ENCODE results near the gene RAVER2.
"Not testable (repeated sequence)": the region's sequence is repeated elsewhere in the genome, so short reads cannot be mapped to it uniquely, and the experiment has no call there.

RAVER2 gene

GRCh38 chr1:64744492-64745180 lies at the start of gene RAVER2:
RAVER2 (plus strand) TSS chr1:64745075; CDS start chr1:64745173, 98 bp downstream.
- DNase-seq = peak; percentile 74

- no peak for DNase-seq
Observed at GRCh38 chr1:64696879-64697278, 48.0 kb upstream of the RAVER2 start.

GRCh38 chr1:64699327-64699726 lies 45.5 kb upstream of the RAVER2 start:
- no peak for DNase-seq

- DNase-seq = no peak
Observed at GRCh38 chr1:64701071-64701470, 43.8 kb upstream of the RAVER2 start.

- no peak for DNase-seq
Observed at GRCh38 chr1:64701886-64702285, 43.0 kb upstream of the RAVER2 start.

- not testable (repeated sequence) for DNase-seq
Observed at GRCh38 chr1:64702670-64703069, 42.2 kb upstream of the RAVER2 start.

- DNase-seq = no peak
Observed at GRCh38 chr1:64703600-64703999, 41.3 kb upstream of the RAVER2 start.

- DNase-seq = no peak
Observed at GRCh38 chr1:64705591-64705990, 39.3 kb upstream of the RAVER2 start.

GRCh38 chr1:64711266-64711665 lies 33.6 kb upstream of the RAVER2 start:
- no peak for DNase-seq

- DNase-seq = no peak
Observed at GRCh38 chr1:64712049-64712448, 32.8 kb upstream of the RAVER2 start.

GRCh38 chr1:64715186-64715585 lies 29.7 kb upstream of the RAVER2 start:
- no peak for DNase-seq

- no peak for DNase-seq
Observed at GRCh38 chr1:64721135-64721534, 23.7 kb upstream of the RAVER2 start.

GRCh38 chr1:64721576-64722145 lies 23.2 kb upstream of the RAVER2 start:
- DNase-seq = no peak

- DNase-seq = no peak
Observed at GRCh38 chr1:64727861-64728260, 17.0 kb upstream of the RAVER2 start.

- peak; percentile 65 for DNase-seq
Observed at GRCh38 chr1:64733581-64734286, 11.1 kb upstream of the RAVER2 start.

GRCh38 chr1:64734287-64734652 lies 10.6 kb upstream of the RAVER2 start:
- no peak for DNase-seq

GRCh38 chr1:64740687-64741086 lies 4.2 kb upstream of the RAVER2 start:
- not testable (repeated sequence) for DNase-seq

- DNase-seq = no peak
Observed at GRCh38 chr1:64743954-64744491, 852 bp upstream of the RAVER2 start.

GRCh38 chr1:64745181-64745985 lies 508 bp downstream of the RAVER2 start:
- peak; percentile 26 for DNase-seq

GRCh38 chr1:64745986-64746940 lies 1.4 kb downstream of the RAVER2 start:
- no peak for DNase-seq

GRCh38 chr1:64748222-64748621 lies 3.3 kb downstream of the RAVER2 start:
- DNase-seq = no peak

GRCh38 chr1:64748706-64749105 lies 3.8 kb downstream of the RAVER2 start:
- no peak for DNase-seq

All from fibroblast of skin of right biceps (primary cell).